H9 (cell line): Measurements from ENCODE around the gene SLC51B. TPM values are rescaled to one million over a fixed set of nuclear protein-coding genes. Genes with fewer than 3 reads are reported as not detected.

Experiments
- DNase-seq: peaks from one replicate; pipeline ENCODE4 v3.0.0-alpha.2; 2017
- H2AFZ ChIP-seq: one replicate; pipeline ENCODE4 v1.6.1; 2013; ENCODE audit warnings: mild to moderate bottlenecking, low read length, control low read depth, moderate library complexity
- H2AK5ac ChIP-seq: 2 replicates; pipeline ENCODE4 v1.6.1; 2013; ENCODE audit warnings: low read length, control low read depth, mixed read lengths; ENCODE audit not compliant: insufficient read length
- H2BK120ac ChIP-seq: one replicate; pipeline ENCODE4 v1.6.1; 2013; ENCODE audit warnings: low read depth, mild to moderate bottlenecking, low read length, control low read depth, inconsistent platforms; ENCODE audit not compliant: poor library complexity, severe bottlenecking
- H2BK12ac ChIP-seq: 2 replicates; pipeline ENCODE4 v1.6.1; 2013; ENCODE audit warnings: low read length, control low read depth, mixed read lengths, low read depth; ENCODE audit not compliant: insufficient read length
- H2BK15ac ChIP-seq: 2 replicates; pipeline ENCODE4 v1.6.1; 2013; ENCODE audit warnings: low read depth, low read length, control low read depth
- H2BK20ac ChIP-seq: one replicate; pipeline ENCODE4 v1.6.1; 2013; ENCODE audit warnings: low read depth, mild to moderate bottlenecking, low read length, control low read depth, inconsistent platforms; ENCODE audit not compliant: poor library complexity, severe bottlenecking
- H2BK5ac ChIP-seq: 2 replicates; pipeline ENCODE4 v1.6.1; 2013; ENCODE audit warnings: low read length, control low read depth, mixed read lengths; ENCODE audit not compliant: insufficient read length
- H3K14ac ChIP-seq: 2 replicates; pipeline ENCODE4 v1.6.1; 2013; ENCODE audit warnings: low read length, control low read depth; ENCODE audit not compliant: insufficient read depth
- H3K18ac ChIP-seq: 2 replicates; pipeline ENCODE4 v1.6.1; 2013; ENCODE audit warnings: low read depth, mild to moderate bottlenecking, mixed read lengths, low read length, control low read depth; ENCODE audit not compliant: insufficient read length
- H3K23ac ChIP-seq: 2 replicates; pipeline ENCODE4 v1.6.1; 2013; ENCODE audit warnings: low read length, control low read depth, mixed read lengths, low read depth; ENCODE audit not compliant: insufficient read length
- H3K23me2 ChIP-seq: 2 replicates; pipeline ENCODE4 v1.6.1; 2013; ENCODE audit warnings: low read depth, mild to moderate bottlenecking, mixed read lengths, low read length, control low read depth; ENCODE audit not compliant: insufficient read length, poor library complexity, severe bottlenecking
- H3K27ac ChIP-seq: 2 replicates; pipeline ENCODE4 v1.5.1; 2013; ENCODE audit warnings: low read length, control low read depth, mixed read lengths, low read depth; ENCODE audit not compliant: insufficient read length
- H3K27me3 ChIP-seq: 2 replicates; pipeline ENCODE4 v1.6.1; 2013; ENCODE audit warnings: low read length, control low read depth, inconsistent platforms; ENCODE audit not compliant: insufficient read depth
- H3K4ac ChIP-seq: 2 replicates; pipeline ENCODE4 v1.6.1; 2013; ENCODE audit warnings: low read depth, mild to moderate bottlenecking, control low read depth, inconsistent platforms, low read length, moderate library complexity
- H3K4me1 ChIP-seq: 2 replicates; pipeline ENCODE4 v1.6.1; 2013; ENCODE audit warnings: low read length, control low read depth, inconsistent platforms; ENCODE audit not compliant: insufficient read depth
- H3K4me2 ChIP-seq: 2 replicates; pipeline ENCODE4 v1.6.1; 2013; ENCODE audit warnings: low read length, control low read depth, mixed read lengths; ENCODE audit not compliant: insufficient read length, insufficient read depth
- H3K56ac ChIP-seq: 2 replicates; pipeline ENCODE4 v1.6.1; 2013; ENCODE audit warnings: low read depth, mild to moderate bottlenecking, mixed read lengths, low read length, control low read depth; ENCODE audit not compliant: insufficient read length
- H3K79me1 ChIP-seq: 2 replicates; pipeline ENCODE4 v1.6.1; 2013; ENCODE audit warnings: low read depth, mild to moderate bottlenecking, moderate library complexity, low read length, control low read depth, inconsistent platforms; ENCODE audit not compliant: insufficient read depth, poor library complexity, severe bottlenecking
- H3K79me2 ChIP-seq: 2 replicates; pipeline ENCODE4 v1.6.1; 2013; ENCODE audit warnings: low read length, control low read depth, inconsistent platforms; ENCODE audit not compliant: insufficient read depth
- H3K9ac ChIP-seq: 2 replicates; pipeline ENCODE4 v1.6.1; 2013; ENCODE audit warnings: low read length, control low read depth, mixed read lengths; ENCODE audit not compliant: insufficient read length; ENCODE audit errors: extremely low read depth
- H3K9me3 ChIP-seq: one replicate; pipeline ENCODE4 v1.6.1; 2013; ENCODE audit warnings: low read depth, low read length, inconsistent platforms; ENCODE audit not compliant: control insufficient read depth
- H3T11ph ChIP-seq: one replicate; pipeline ENCODE4 v1.6.1; 2013; ENCODE audit warnings: mild to moderate bottlenecking, low read length, control low read depth, inconsistent platforms
- H4K20me1 ChIP-seq: one replicate; pipeline ENCODE4 v1.6.1; 2013; ENCODE audit not compliant: control insufficient read depth, insufficient read length, insufficient read depth
- H4K5ac ChIP-seq: 2 replicates; pipeline ENCODE4 v1.6.1; 2013; ENCODE audit warnings: low read depth, mild to moderate bottlenecking, mixed read lengths, low read length, control low read depth; ENCODE audit not compliant: insufficient read length
- H4K8ac ChIP-seq: replicated peaks from 2 replicates; pipeline ENCODE4 v1.6.1; 2013; ENCODE audit warnings: low read length, control low read depth, mixed read lengths, low read depth; ENCODE audit not compliant: insufficient read length
- H4K91ac ChIP-seq: 2 replicates; pipeline ENCODE4 v1.6.1; 2013; ENCODE audit warnings: low read depth, mild to moderate bottlenecking, moderate library complexity, mixed read lengths, low read length, control low read depth; ENCODE audit not compliant: insufficient read length
- H3K27ac Mint-ChIP-seq, 3 experiments: 2 replicates in 2 of 3; 3 replicates in 1 of 3; pipeline ENCODE4 v1.8.0; 2020 to 2021; ENCODE audit warnings: mixed read lengths in 3 of 3, mild to moderate bottlenecking in 1 of 3, moderate library complexity in 1 of 3
- H3K27me3 Mint-ChIP-seq: 2 replicates; pipeline ENCODE4 v1.8.0; 2021; ENCODE audit warnings: low read depth, mild to moderate bottlenecking, moderate library complexity, mixed read lengths
- H3K36me3 Mint-ChIP-seq, 3 experiments: 2 replicates in 2 of 3; 3 replicates in 1 of 3; pipeline ENCODE4 v1.8.0; 2020 to 2021; ENCODE audit warnings: low read depth in 3 of 3, mixed read lengths in 3 of 3; ENCODE audit not compliant: insufficient read depth in 1 of 3
- H3K4me1 Mint-ChIP-seq, 2 experiments: 2 replicates each; pipeline ENCODE4 v1.8.0; 2020; ENCODE audit warnings: mixed read lengths in 2 of 2
- H3K4me3 Mint-ChIP-seq, 2 experiments: 2 replicates in 1 of 2; 3 replicates in 1 of 2; pipeline ENCODE4 v1.8.0; 2020 to 2021; ENCODE audit warnings: mild to moderate bottlenecking in 2 of 2, mixed read lengths in 2 of 2, moderate library complexity in 1 of 2
- H3K9me3 Mint-ChIP-seq, 2 experiments: 2 replicates in 1 of 2; 3 replicates in 1 of 2; pipeline ENCODE4 v1.8.0; 2020; ENCODE audit warnings: mild to moderate bottlenecking in 2 of 2, mixed read lengths in 2 of 2, moderate library complexity in 1 of 2
- CTCF ChIP-seq: fragments of 200-600 bp; sonication (generic); conservative IDR thresholded peaks from 3 replicates; pipeline ENCODE4 v1.8.0; 2021; ENCODE audit warnings: antibody characterized with exemption, mild to moderate bottlenecking
- WGBS: extraction: QIAGEN DNeasy Blood & Tissue Kit; methylation state at CpG from one replicate; pipeline ENCODE4 v1.1.7; 2013; ENCODE audit warnings: missing lambda C conversion rate, low lambda C conversion rate, mixed read lengths; ENCODE audit not compliant: insufficient read length; ENCODE audit errors: extremely low coverage; 5-methylcytosine and 5-hydroxymethylcytosine counted together
- total RNA-seq: library from RNA; stranded (reverse); gene quantifications from 2 replicates; pipeline ENCODE4 v1.2.1, GENCODE V29; 2021

Gene SLC51B
- total RNA-seq, 1 experiment from 2014 or later: not detected

- Histone ChIP-seq H2AK5ac (no peak within 1 kb of the TSS), H3K14ac (peak within 1 kb of the TSS; percentile 79; the same call in 1 of the 2 replicates), H3K56ac (no peak within 1 kb of the TSS), H3K18ac (peak within 1 kb of the TSS; percentile 62), H3K23ac (no peak within 1 kb of the TSS), H2BK120ac (no peak within 1 kb of the TSS), H2BK12ac (no peak within 1 kb of the TSS), H4K5ac (no peak within 1 kb of the TSS), H2AFZ (no peak within 1 kb of the TSS), H3K79me2 (no peaks in the 10 kb centered on the region), H3K4me2 (peak within 1 kb of the TSS; percentile 78), H3K9me3 (no peaks in the 10 kb centered on the region), H3K23me2 (peaks cover 7% of the 10 kb centered on the region), H3K79me1 (no peaks in the 10 kb centered on the region), H3K4me1 (peaks cover 5% of the 10 kb centered on the region), H3T11ph (no peak within 1 kb of the TSS), H2BK15ac (no peak within 1 kb of the TSS), H2BK20ac (peak within 1 kb of the TSS; percentile 62), H3K27ac (no peak within 1 kb of the TSS), H3K4ac (no peak within 1 kb of the TSS), H4K20me1 (no peaks in the 10 kb centered on the region), H2BK5ac (no peak within 1 kb of the TSS), H3K27me3 (no peaks in the 10 kb centered on the region), H4K91ac (no peak within 1 kb of the TSS), H3K9ac (peak within 1 kb of the TSS; percentile 16), H4K8ac (no peak within 1 kb of the TSS)
- peaks cover 36 to 37% of the 10 kb centered on the region in 2 experiments for H3K4me1 Mint-ChIP-seq
- DNase-seq: peak; percentile 66
- H3K9me3 Mint-ChIP-seq: peaks cover under 1 to 3% of the 10 kb centered on the region in 2 experiments; a peak in 3 of 5 replicates
- H3K27ac Mint-ChIP-seq: peak within 1 kb of the TSS in 1 of 3 experiments; percentile 77; a peak in 2 of 7 replicates
- H3K27me3 Mint-ChIP-seq: peaks cover 8% of the 10 kb centered on the region
- no CpG with 5 or more reads among the region's 66 CpGs for WGBS
- H3K36me3 Mint-ChIP-seq: peaks cover 0 to 3% (median 0%) of the 10 kb centered on the region in 3 experiments; a peak in 3 of 7 replicates
- peak within 1 kb of the TSS; percentile 74 to 85 for H3K4me3 Mint-ChIP-seq
- TF ChIP-seq CTCF: no peak
These were observed 22.6 kb downstream of the SLC51B start, which contains the start of gene RASL12 for GRCh38 chr15:65067645-65068402. RASL12 (minus strand) TSS chr15:65067991; CDS start chr15:65067835, 156 bp downstream.
